ENCODE measurements around the gene NPY2R.

- TF ChIP-seq CTCF (conservative IDR thresholded peaks at IDR 0.05 in 1 of 2, IDR thresholded peaks at IDR 0.05 in 1 of 2; ENCODE audit: low read depth in 1 of 2, low read length in 2 of 2) = no peak
- TF ChIP-seq EZH2 (IDR thresholded peaks at IDR 0.05; ENCODE audit: low read length, missing control alignments) = no peak
Measured at GRCh38 chr4:155161357-155161756, 47.1 kb upstream of the NPY2R start.

Measured in fibroblast of lung (primary cell).